ENCODE data around the gene SLC25A34. TPM values are rescaled to one million over a fixed set of nuclear protein-coding genes. Genes with fewer than 3 reads are reported as not detected.

SLC25A34 gene
- total RNA-seq, 4 donors from 2014 or later = 7.8 to 17.2 (median 13.8) TPM

- no peak overlapping the region for H3K4me3 ChIP-seq
- intact Hi-C loops (cut with DNase I; ENCODE audit: low total_unique reads) = no loop called here
- peak in 1 of 2 donors; percentile 43 for ATAC-seq
- H3K9me3 ChIP-seq = no peaks in the 10 kb centered on the region
- TF ChIP-seq CTCF (IDR thresholded peaks at IDR 0.05 in 4 of 5, conservative IDR thresholded peaks at IDR 0.05 in 1 of 5) (no peak), POLR2A (IDR thresholded peaks at IDR 0.05) (peak in 1 of 2 donors; percentile 60)
- H3K4me1 ChIP-seq = peaks cover 81 to 86% of the 10 kb centered on the region in 2 donors
- in situ Hi-C loops (cut with MboI; ENCODE audit: low sequenced_read_pairs in 4 of 4) = no loop called here
- H3K27ac ChIP-seq = peak overlapping the region; percentile 93 to 96 (median 96)
- no peaks in the 10 kb centered on the region for H3K36me3 ChIP-seq
- DNase-seq = no peak
- H3K27me3 ChIP-seq = no peaks in the 10 kb centered on the region
These were observed 26.8 kb upstream of the SLC25A34 start for GRCh38 chr1:15709226-15709625.

GRCh38 chr1:15712168-15712567 is 23.9 kb upstream of the SLC25A34 start:
- TF ChIP-seq CTCF (IDR thresholded peaks at IDR 0.05 in 4 of 5, conservative IDR thresholded peaks at IDR 0.05 in 1 of 5) (no peak), POLR2A (IDR thresholded peaks at IDR 0.05) (no peak)
- H3K4me1 ChIP-seq = peaks cover 89 to 95% of the 10 kb centered on the region in 2 donors
- in situ Hi-C loops (cut with MboI; ENCODE audit: low sequenced_read_pairs in 4 of 4) (no loop called here), intact Hi-C loops (cut with DNase I; ENCODE audit: low total_unique reads) (loop anchor here (10.0 kb wide), 1 partner anchor 303 kb away; the partner anchor contains the start of gene HSPB7)
- DNase-seq (no peak), ATAC-seq (no peak)
- H3K27ac ChIP-seq = peak overlapping the region; percentile 93 to 96 (median 96)
- H3K36me3 ChIP-seq = peaks cover 0 to 11% of the 10 kb centered on the region in 2 donors
- H3K27me3 ChIP-seq = no peaks in the 10 kb centered on the region
- no peak overlapping the region for H3K4me3 ChIP-seq
- H3K9me3 ChIP-seq = no peaks in the 10 kb centered on the region

- TF ChIP-seq POLR2A (IDR thresholded peaks at IDR 0.05) (peak; percentile 43 to 74), CTCF (IDR thresholded peaks at IDR 0.05 in 4 of 5, conservative IDR thresholded peaks at IDR 0.05 in 1 of 5) (no peak)
- ATAC-seq (peak; percentile 76 to 80), DNase-seq (peak; percentile 86 to 87)
- intact Hi-C loops (cut with DNase I; ENCODE audit: low total_unique reads) (loop anchor here (10.0 kb wide), 1 partner anchor 300 kb away; the partner anchor contains the start of gene HSPB7), in situ Hi-C loops (cut with MboI; ENCODE audit: low sequenced_read_pairs in 4 of 4) (no loop called here)
- Histone ChIP-seq H3K9me3 (no peaks in the 10 kb centered on the region), H3K27ac (peak overlapping the region; percentile 93 to 96 (median 96)), H3K4me3 (peak overlapping the region in 1 of 4 donors; percentile 2), H3K36me3 (peaks cover 0 to 15% of the 10 kb centered on the region in 2 donors), H3K4me1 (peaks cover 83 to 95% of the 10 kb centered on the region in 2 donors), H3K27me3 (no peaks in the 10 kb centered on the region)
These were observed 21.5 kb upstream of the SLC25A34 start for GRCh38 chr1:15714406-15715136.

- Histone ChIP-seq H3K4me3 (no peak overlapping the region), H3K27me3 (no peaks in the 10 kb centered on the region), H3K27ac (peak overlapping the region; percentile 93 to 96 (median 96)), H3K4me1 (peaks cover 80 to 82% of the 10 kb centered on the region in 2 donors), H3K36me3 (peaks cover 0 to 39% of the 10 kb centered on the region in 2 donors), H3K9me3 (no peaks in the 10 kb centered on the region)
- intact Hi-C loops (cut with DNase I; ENCODE audit: low total_unique reads) (loop anchor here (1.0 to 10.0 kb wide), 2 partner anchors 19 to 297 kb away; partner anchors contain the start of genes HSPB7 and SLC25A34), in situ Hi-C loops (cut with MboI; ENCODE audit: low sequenced_read_pairs in 4 of 4) (no loop called here)
- ATAC-seq (peak; percentile 15 to 33), DNase-seq (peak in 1 of 2 donors; percentile 54)
- TF ChIP-seq CTCF (IDR thresholded peaks at IDR 0.05 in 4 of 5, conservative IDR thresholded peaks at IDR 0.05 in 1 of 5) (no peak), POLR2A (IDR thresholded peaks at IDR 0.05) (no peak)
These were observed 18.5 kb upstream of the SLC25A34 start for GRCh38 chr1:15717418-15718125.

Measured in gastrocnemius medialis (tissue), 4 donors.